WI38 (cell line): ENCODE data around the gene MRPL2.

Source experiments
- H3K4me3 ChIP-seq: 2 replicates; pipeline ENCODE4 v1.5.1; 2011; ENCODE audit warnings: low read depth, mild to moderate bottlenecking, control low read depth, low read length
- TF ChIP-seq, protein P1 (sequence below): IDR thresholded peaks from 2 replicates; pipeline ENCODE4 v1.5.1; 2012; ENCODE audit warnings: low read depth, mild to moderate bottlenecking, control low read depth, low read length

Gene MRPL2

DNA sequence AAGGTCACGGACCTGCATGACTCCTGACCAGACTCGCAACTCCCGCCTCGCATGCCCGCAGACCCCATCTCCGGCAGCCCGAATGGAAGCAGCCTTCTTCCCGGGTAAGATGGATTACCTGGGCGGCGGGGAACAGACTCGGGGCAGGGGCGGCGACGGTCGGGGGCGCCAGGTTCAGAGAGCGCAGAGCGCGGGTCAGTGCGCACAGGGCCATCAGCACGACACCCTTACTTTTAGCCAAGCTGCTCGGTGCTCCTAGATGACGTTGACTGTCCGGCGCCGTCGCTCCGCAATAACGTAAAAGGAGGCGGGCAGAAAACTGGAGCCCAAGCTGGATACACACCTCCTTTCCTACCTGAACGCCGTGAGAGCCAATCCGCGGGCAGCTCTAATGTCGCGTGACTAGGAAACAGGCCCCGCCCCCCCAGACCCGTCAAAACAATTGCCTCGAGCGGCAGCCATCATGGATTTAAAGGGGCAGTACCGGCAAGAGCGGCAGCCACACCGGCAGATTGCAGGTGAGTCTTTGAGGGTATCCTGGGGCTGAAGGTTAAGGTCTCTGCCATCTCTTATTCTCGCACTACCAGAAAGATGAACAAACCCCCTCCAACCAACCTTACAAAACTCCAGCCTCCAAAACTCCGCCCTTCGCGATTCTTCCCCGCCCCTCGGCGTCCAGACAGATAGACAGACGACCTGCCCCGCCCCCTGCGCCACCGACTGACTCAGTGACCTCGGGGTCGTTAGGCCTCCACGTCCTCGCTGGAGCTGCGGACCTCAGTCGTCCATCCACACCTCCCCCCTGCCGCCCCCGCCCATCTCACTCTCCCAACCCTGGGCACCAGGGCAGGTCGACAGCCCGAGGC is at the start of gene MRPL2, which contains the start of gene KLC4:
TSS of gene MRPL2 (minus strand) at position 267 of the 866 bp plus-strand sequence. CDS start at position 214, 53 bp downstream.
TSS of gene KLC4 (plus strand) at position 464 of the 866 bp plus-strand sequence. CDS start 1,705 bp downstream, outside the sequence.
- H3K4me3 ChIP-seq = peak within 1 kb of the TSS; percentile 99
- TF ChIP-seq, protein P1, sequence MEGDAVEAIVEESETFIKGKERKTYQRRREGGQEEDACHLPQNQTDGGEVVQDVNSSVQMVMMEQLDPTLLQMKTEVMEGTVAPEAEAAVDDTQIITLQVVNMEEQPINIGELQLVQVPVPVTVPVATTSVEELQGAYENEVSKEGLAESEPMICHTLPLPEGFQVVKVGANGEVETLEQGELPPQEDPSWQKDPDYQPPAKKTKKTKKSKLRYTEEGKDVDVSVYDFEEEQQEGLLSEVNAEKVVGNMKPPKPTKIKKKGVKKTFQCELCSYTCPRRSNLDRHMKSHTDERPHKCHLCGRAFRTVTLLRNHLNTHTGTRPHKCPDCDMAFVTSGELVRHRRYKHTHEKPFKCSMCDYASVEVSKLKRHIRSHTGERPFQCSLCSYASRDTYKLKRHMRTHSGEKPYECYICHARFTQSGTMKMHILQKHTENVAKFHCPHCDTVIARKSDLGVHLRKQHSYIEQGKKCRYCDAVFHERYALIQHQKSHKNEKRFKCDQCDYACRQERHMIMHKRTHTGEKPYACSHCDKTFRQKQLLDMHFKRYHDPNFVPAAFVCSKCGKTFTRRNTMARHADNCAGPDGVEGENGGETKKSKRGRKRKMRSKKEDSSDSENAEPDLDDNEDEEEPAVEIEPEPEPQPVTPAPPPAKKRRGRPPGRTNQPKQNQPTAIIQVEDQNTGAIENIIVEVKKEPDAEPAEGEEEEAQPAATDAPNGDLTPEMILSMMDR = no peak

DNA sequence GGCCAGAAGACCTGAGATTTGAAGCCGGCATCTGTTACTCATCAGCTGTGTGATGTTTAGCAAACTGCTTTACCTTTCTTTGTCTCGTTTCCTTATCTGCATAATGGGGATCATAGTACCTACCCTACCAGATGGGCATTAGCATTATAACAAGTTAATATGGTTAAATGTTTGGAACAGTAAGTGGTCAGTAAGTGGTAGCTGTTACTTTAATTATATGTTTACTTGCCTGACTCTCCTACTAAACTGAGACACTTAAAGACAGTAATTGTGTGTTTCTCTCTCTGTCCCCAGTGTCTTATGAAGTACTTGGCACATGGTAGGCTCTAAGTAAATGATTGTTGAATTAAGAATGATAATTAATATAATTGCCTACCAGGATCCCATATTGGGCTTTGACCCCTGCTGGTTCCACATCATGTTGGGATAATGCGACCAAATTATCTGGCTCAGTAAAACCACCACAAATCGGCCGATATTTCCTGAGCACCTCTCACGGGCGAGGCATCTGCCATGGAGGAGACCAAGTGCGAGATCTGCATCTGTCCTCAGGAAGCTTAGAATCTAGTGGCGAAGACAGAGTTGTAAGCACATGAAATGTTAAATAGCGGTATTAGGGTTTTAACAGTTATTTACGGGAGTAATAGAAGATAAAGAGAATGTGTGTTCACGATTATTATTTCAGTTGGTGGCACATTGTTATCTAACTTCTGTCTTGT is 48.3 kb upstream of the MRPL2 start:
- TF ChIP-seq, protein P1 = no peak
- H3K4me3 ChIP-seq = no peak overlapping the region

DNA sequence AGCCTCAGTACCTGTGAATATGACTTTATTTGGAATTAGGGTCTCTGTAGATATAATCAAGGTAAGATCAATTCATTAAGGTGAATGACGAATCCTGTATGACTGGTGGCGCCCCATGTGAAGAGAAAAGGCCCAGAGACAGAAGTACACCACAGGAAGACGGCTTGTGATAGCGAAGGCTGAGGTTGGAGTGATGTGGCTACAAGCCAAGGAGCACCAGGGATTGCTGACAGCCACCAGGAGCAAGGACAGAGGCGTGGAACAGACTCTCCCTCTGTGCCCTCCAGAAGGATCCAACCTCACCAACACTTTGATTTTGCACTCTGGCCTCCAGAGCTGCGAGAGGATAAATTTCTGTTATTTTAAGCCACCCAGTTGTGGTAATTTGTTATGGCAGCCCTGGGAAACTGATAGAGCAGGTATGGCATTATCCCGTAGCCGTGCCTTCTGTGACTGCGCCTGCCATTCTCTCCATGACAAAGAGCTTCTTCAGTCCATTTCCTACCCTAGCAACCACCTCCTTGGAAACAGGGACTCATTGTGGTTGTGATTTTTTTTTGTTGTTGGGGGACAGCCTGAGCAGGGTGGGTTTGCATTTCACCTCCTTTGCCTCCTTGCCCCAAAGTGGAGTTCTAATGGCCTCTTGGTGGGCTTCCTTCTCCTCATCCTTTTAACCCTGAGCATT is 46.4 kb upstream of the MRPL2 start:
- H3K4me3 ChIP-seq = no peak overlapping the region
- TF ChIP-seq, protein P1 = no peak

DNA sequence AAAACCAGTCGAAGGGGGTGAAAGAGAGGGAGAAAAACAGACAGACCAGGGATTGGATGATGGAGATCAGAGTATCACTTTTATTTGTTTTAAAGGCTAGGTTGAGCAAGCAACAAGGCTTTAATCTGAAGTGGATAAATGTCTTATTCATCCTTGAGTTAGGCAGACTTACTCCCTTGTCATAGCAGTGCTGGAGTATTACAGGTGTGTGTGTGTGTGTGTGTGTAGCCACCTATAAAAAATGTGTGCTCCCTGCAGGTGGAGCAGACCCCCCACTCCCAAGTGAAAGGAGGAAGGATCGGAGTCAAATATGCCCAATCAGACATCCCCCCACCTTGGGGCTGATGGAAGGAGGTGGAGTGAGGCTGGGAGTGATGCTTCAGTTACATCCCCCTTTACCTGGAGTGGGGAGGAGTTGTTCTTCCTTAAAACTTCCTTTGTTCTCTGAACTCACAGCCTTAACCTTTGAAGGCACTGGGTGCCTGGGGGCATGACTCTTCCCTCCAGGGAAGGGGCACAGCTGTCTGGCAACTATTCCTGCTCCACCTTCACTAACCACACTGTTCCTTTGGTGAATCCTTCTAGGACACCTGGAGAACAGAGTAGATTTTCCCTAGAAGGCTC is 44.1 kb upstream of the MRPL2 start:
- H3K4me3 ChIP-seq = no peak overlapping the region
- TF ChIP-seq, protein P1 = no peak

DNA sequence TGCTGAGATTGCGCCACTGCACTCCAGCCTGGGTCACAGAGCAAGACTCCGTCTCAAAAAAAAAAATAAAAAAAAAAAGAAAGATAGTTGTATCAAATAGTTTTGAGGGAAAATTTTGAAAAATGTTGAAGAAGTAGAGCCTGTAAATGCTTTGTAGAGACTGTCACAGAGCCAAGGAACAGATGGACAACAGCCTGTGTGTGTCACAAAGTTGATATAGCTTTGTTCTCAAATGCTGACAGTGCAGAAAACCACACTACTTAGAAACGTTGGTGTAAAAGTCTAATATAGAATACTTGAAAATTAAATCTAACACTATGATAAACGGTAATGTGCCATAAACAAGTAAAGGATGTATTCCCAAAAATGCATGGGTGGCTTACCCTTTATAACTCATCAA is 42.3 kb upstream of the MRPL2 start:
- H3K4me3 ChIP-seq = no peak overlapping the region
- TF ChIP-seq, protein P1 = no peak

DNA sequence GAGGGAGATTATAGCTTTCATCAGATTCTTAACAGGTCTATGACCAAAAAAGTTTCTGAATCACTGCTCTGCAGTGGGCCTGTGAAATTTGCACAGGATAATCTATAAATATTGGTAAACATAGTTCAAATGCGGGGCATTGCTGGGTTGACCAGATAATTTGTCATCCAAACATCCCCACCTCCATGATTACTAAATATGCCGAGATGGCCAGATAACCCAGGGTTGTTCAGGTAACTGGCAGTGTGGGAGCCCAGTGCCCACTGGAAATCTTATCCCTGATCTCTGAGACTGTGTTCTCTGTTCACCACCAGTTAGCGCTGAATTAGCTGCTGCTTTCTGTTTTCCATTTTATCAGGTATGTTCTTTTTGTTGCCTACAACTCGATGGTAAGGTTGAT is 38.3 kb upstream of the MRPL2 start:
- H3K4me3 ChIP-seq = no peak overlapping the region
- TF ChIP-seq, protein P1 = no peak
